H1 (cell line): ENCODE results near the gene LIMA1. TPM values are rescaled to one million over a fixed set of nuclear protein-coding genes. Genes with fewer than 3 reads are reported as not detected.

Experiments
- CHD7 ChIP-seq: fragments of 300-600 bp; sonication (generic); IDR thresholded peaks from 2 replicates; pipeline ENCODE4 v1.7.1; 2012; ENCODE audit warnings: low read length, moderate library complexity, mild to moderate bottlenecking, inconsistent platforms; ENCODE audit not compliant: insufficient replicate concordance
- polyA plus RNA-seq, 7 experiments: library from polyadenylated mRNA; depleted of rRNA in 3 of 7; stranded (reverse) in 5 of 7; unstranded in 2 of 7; fragments of >200 nt in 5 of 7; fragments of 200-250 nt in 2 of 7; gene quantifications; 1 replicate in 5 of 7; 2 replicates in 1 of 7; 4 replicates in 1 of 7; pipeline versions ENCODE4 v1.2.1 to v1.2.3, GENCODE V29; 2011 to 2013; ENCODE audit warnings: missing spikeins in 2 of 7, mixed read lengths in 2 of 7
- total RNA-seq: library from RNA; stranded (reverse); fragmentation: NEBNext Ultra II Directional; extraction: Animal tissue kit (Norgen Biotek cat#: 25700); gene quantifications from 2 replicates; pipeline ENCODE4 v1.2.1, GENCODE V29; 2021

Gene LIMA1
- total and polyA plus RNA-seq, 2 of the 8 experiments (the other 6 are each of a cell fraction or from before 2014, with no cell fraction given): 12.7 to 47.6 TPM

- no peak for TF ChIP-seq CHD7
Observed at GRCh38 chr12:50218386-50218785, 64.9 kb downstream of the LIMA1 start (continued).
